Stomach (tissue), 4 donors: Measurements from ENCODE around the gene EFCAB12.

Experiments used
- CTCF ChIP-seq, 7 experiments: fragments of 450-650 bp in 4 of 7; fragments of 200-600 bp in 3 of 7; sonication (generic) in 3 of 7; IDR thresholded peaks; one replicate each; pipeline ENCODE4 v1.5.1; 2016 to 2019; ENCODE audit warnings: antibody characterized with exemption in 7 of 7, control low read depth in 2 of 7, mild to moderate bottlenecking in 1 of 7
- POLR2A ChIP-seq, 4 donors: fragments of 450-650 bp; IDR thresholded peaks; one replicate each; pipeline ENCODE4 v1.6.1; 2016; ENCODE audit warnings: antibody characterized with exemption in 4 of 4, control low read depth in 2 of 4, mild to moderate bottlenecking in 1 of 4, moderate library complexity in 1 of 4
- POLR2AphosphoS5 ChIP-seq, 3 donors: sonication (generic); formaldehyde crosslinking; IDR thresholded peaks; one replicate each; pipeline ENCODE4 v1.6.1; 2016; ENCODE audit warnings: antibody characterized with exemption in 3 of 3

GRCh38 chr3:129371041-129371826, 57.2 kb downstream of the EFCAB12 start:
- TF ChIP-seq CTCF (IDR thresholded peaks at IDR 0.05) (no peak), POLR2AphosphoS5 (IDR thresholded peaks at IDR 0.05) (no peak), POLR2A (IDR thresholded peaks at IDR 0.05) (no peak)
